Left ventricle myocardium inferior (tissue), 1 donor: ENCODE data around the gene SLC23A1. TPM values are rescaled to one million over a fixed set of nuclear protein-coding genes. Genes with fewer than 3 reads are reported as not detected.

Experiments used
- DNase-seq: peaks from one replicate; pipeline ENCODE4 v3.0.0-alpha.2; 2020
- H3K27ac ChIP-seq: fragments of 200-600 bp; replicated peaks from 2 replicates; pipeline ENCODE4 v1.8.0; 2021
- H3K27me3 ChIP-seq: fragments of 200-600 bp; 2 replicates; pipeline ENCODE4 v1.8.0; 2021; ENCODE audit warnings: low read depth
- H3K36me3 ChIP-seq: fragments of 200-600 bp; 2 replicates; pipeline ENCODE4 v1.8.0; 2021
- H3K4me1 ChIP-seq: fragments of 200-600 bp; 2 replicates; pipeline ENCODE4 v1.8.0; 2021
- H3K4me3 ChIP-seq: fragments of 200-600 bp; 2 replicates; pipeline ENCODE4 v1.8.0; 2021; ENCODE audit warnings: mild to moderate bottlenecking, moderate library complexity
- H3K9me3 ChIP-seq: fragments of 200-600 bp; replicated peaks from 2 replicates; pipeline ENCODE4 v1.8.0; 2021
- CTCF ChIP-seq: fragments of 200-600 bp; IDR thresholded peaks from 2 replicates; pipeline ENCODE4 v1.8.0; 2021; ENCODE audit warnings: antibody characterized with exemption, mild to moderate bottlenecking, borderline replicate concordance
- intact Hi-C: fragments of 100-400 bp; cut with micrococcal nuclease; formaldehyde crosslinking; loops from one replicate; pipeline ENCODE4 v1.11.0; 2022
- total RNA-seq: library from RNA; stranded (reverse); fragmentation: NEBNext Ultra II Directional; extraction: Animal tissue kit (Norgen Biotek cat#: 25700); gene quantifications from one replicate; pipeline ENCODE4 v1.2.1, GENCODE V29; 2021
- donor health status: DM: no; HTN: yes; CAD: no; lungs with severe emphysema.

The SLC23A1 gene
- total RNA-seq, 1 donor from 2014 or later, result not detected

GRCh38 chr5:139386050-139386438 is 2.9 kb upstream of the SLC23A1 start:
- H3K27ac ChIP-seq, result peak overlapping the region; percentile 80
- no peaks in the 10 kb centered on the region for H3K9me3 ChIP-seq
- no peaks in the 10 kb centered on the region for H3K36me3 ChIP-seq
- peaks cover 46% of the 10 kb centered on the region for H3K4me1 ChIP-seq
- H3K4me3 ChIP-seq, result no peak overlapping the region
- TF ChIP-seq CTCF, result no peak
- DNase-seq, result no peak
- H3K27me3 ChIP-seq, result no peaks in the 10 kb centered on the region
- intact Hi-C loops, result no loop called here

GRCh38 chr5:139385061-139386049 is 2.3 kb upstream of the SLC23A1 start:
- intact Hi-C loops, result no loop called here
- peak; percentile 62 for TF ChIP-seq CTCF
- H3K9me3 ChIP-seq, result no peaks in the 10 kb centered on the region
- no peaks in the 10 kb centered on the region for H3K27me3 ChIP-seq
- peak overlapping the region; percentile 62 for H3K4me3 ChIP-seq
- H3K4me1 ChIP-seq, result peaks cover 39% of the 10 kb centered on the region
- H3K27ac ChIP-seq, result peak overlapping the region; percentile 80
- no peak for DNase-seq
- no peaks in the 10 kb centered on the region for H3K36me3 ChIP-seq

- Histone ChIP-seq H3K36me3 (no peaks in the 10 kb centered on the region), H3K4me1 (peaks cover 37% of the 10 kb centered on the region), H3K9me3 (no peaks in the 10 kb centered on the region), H3K27ac (peak overlapping the region; percentile 80), H3K27me3 (no peaks in the 10 kb centered on the region), H3K4me3 (peak overlapping the region; percentile 62)
- no peak for DNase-seq
- TF ChIP-seq CTCF, result no peak
- intact Hi-C loops, result no loop called here
Observed at GRCh38 chr5:139384591-139385051, 1.5 kb upstream of the SLC23A1 start.

- H3K27me3 ChIP-seq, result no peaks in the 10 kb centered on the region
- no peak overlapping the region for H3K27ac ChIP-seq
- TF ChIP-seq CTCF, result no peak
- intact Hi-C loops, result no loop called here
- peaks cover 37% of the 10 kb centered on the region for H3K4me1 ChIP-seq
- no peaks in the 10 kb centered on the region for H3K36me3 ChIP-seq
- DNase-seq, result no peak
- no peak overlapping the region for H3K4me3 ChIP-seq
- no peaks in the 10 kb centered on the region for H3K9me3 ChIP-seq
Observed at GRCh38 chr5:139383993-139384590, 995 bp upstream of the SLC23A1 start.

GRCh38 chr5:139382807-139383206 is 290 bp downstream of the SLC23A1 start:
- intact Hi-C loops, result no loop called here
- no peaks in the 10 kb centered on the region for H3K36me3 ChIP-seq
- TF ChIP-seq CTCF, result no peak
- no peaks in the 10 kb centered on the region for H3K9me3 ChIP-seq
- H3K4me3 ChIP-seq, result no peak overlapping the region
- no peaks in the 10 kb centered on the region for H3K27me3 ChIP-seq
- H3K4me1 ChIP-seq, result peaks cover 24% of the 10 kb centered on the region
- no peak for DNase-seq
- no peak overlapping the region for H3K27ac ChIP-seq
